ENCODE data around the gene SH3RF3.

DNA sequence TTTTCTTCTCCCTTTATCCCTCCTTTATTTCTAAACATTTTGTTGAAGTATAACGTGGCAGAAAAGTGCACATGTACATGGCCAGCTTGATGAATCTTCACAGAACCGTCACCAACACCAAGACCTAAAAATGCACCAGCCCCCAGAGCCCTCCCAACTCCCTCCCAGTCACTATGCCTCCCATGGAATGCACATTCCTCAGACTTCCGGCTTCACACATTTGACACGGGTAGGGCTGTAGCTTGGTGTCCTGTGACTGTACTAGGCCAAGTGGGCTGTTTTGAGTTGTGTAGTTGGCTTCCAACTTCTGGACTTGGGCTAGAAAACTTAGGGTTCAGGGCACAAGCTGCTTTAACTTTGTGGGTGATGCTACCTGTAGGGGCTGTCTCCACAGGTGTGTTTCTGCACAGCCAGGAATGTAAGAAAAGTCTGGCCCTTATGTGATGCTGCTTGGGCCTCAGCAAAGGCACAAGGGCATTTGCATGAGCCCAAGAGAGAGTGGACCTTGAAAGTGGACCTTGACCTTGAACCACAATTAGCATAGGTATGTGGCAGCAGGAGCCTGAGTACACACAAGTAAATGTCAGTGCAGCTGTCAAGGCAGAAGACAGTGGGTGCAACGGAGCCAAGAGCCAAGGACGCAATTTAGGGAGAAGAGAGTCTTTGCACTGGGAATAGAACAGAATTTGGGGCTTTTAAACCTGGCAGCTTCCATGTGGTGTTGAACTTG lies 406.4 kb downstream of the SH3RF3 start:
- no peak for TF ChIP-seq TAF1 (IDR thresholded peaks at IDR 0.05; ENCODE audit: borderline replicate concordance, insufficient read depth, low read length)
- no peak for TF ChIP-seq SIN3A (IDR thresholded peaks at IDR 0.05; ENCODE audit: borderline replicate concordance, insufficient read depth, low read length)
- TF ChIP-seq POLR2AphosphoS5 (IDR thresholded peaks at IDR 0.05; ENCODE audit: low read depth, low read length): no peak
- TF ChIP-seq REST (IDR thresholded peaks at IDR 0.05; ENCODE audit: insufficient read depth in 1 of 2, low read depth in 2 of 2, low read length in 2 of 2): no peak
- TF ChIP-seq FOXP2 (optimal IDR thresholded peaks at IDR 0.05; ENCODE audit: borderline replicate concordance, extremely low read depth, extremely low read length, insufficient read depth): no peak
